Measurements from ENCODE around the gene LARGE2. TPM values are rescaled to one million over a fixed set of nuclear protein-coding genes. Genes with fewer than 3 reads are reported as not detected.

The LARGE2 gene
- total RNA-seq, 1 experiment from 2014 or later = 30.1 TPM

DNA sequence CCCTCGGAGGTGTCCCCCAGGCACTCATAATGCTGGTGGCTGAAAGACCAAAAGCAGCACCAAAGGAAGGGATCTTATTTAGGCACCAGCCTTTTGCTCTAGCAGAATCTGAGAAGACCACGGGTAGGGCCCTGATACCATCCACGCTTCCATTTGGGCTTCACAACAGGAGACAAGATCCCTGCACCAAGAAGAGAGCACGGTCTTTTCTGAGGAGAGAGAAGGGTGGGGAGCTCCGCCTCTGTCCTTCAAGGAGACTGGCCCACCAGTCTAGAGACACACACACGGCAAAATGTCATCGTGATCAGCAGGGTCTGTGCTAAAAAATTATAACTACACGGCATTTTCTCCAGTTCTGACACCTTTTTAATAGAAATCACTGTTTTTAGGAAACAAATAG lies 9.8 kb downstream of the LARGE2 start:
- TF ChIP-seq, protein P1, sequence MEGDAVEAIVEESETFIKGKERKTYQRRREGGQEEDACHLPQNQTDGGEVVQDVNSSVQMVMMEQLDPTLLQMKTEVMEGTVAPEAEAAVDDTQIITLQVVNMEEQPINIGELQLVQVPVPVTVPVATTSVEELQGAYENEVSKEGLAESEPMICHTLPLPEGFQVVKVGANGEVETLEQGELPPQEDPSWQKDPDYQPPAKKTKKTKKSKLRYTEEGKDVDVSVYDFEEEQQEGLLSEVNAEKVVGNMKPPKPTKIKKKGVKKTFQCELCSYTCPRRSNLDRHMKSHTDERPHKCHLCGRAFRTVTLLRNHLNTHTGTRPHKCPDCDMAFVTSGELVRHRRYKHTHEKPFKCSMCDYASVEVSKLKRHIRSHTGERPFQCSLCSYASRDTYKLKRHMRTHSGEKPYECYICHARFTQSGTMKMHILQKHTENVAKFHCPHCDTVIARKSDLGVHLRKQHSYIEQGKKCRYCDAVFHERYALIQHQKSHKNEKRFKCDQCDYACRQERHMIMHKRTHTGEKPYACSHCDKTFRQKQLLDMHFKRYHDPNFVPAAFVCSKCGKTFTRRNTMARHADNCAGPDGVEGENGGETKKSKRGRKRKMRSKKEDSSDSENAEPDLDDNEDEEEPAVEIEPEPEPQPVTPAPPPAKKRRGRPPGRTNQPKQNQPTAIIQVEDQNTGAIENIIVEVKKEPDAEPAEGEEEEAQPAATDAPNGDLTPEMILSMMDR (IDR thresholded peaks at IDR 0.05; ENCODE audit: unreplicated experiment) = no peak
- Mint-ChIP-seq H3K36me3 (ENCODE audit: insufficient read depth, unreplicated experiment) (peaks cover 21% of the 10 kb centered on the region), H3K4me3 (ENCODE audit: low read depth, unreplicated experiment) (no peak overlapping the region), H3K4me1 (ENCODE audit: low read depth, unreplicated experiment) (peaks cover 11% of the 10 kb centered on the region), H3K9me3 (ENCODE audit: low read depth, unreplicated experiment) (no peaks in the 10 kb centered on the region), H3K27me3 (ENCODE audit: unreplicated experiment) (no peaks in the 10 kb centered on the region), H3K27ac (ENCODE audit: unreplicated experiment) (no peak overlapping the region)
- CTCF ChIA-PET = no interaction called here
- no TSS peak for BruUV-seq (replicated peaks)
- no peak for DNase-seq
- intact Hi-C loops (cut with micrococcal nuclease; ENCODE audit: unreplicated experiment) = no loop called here

DNA sequence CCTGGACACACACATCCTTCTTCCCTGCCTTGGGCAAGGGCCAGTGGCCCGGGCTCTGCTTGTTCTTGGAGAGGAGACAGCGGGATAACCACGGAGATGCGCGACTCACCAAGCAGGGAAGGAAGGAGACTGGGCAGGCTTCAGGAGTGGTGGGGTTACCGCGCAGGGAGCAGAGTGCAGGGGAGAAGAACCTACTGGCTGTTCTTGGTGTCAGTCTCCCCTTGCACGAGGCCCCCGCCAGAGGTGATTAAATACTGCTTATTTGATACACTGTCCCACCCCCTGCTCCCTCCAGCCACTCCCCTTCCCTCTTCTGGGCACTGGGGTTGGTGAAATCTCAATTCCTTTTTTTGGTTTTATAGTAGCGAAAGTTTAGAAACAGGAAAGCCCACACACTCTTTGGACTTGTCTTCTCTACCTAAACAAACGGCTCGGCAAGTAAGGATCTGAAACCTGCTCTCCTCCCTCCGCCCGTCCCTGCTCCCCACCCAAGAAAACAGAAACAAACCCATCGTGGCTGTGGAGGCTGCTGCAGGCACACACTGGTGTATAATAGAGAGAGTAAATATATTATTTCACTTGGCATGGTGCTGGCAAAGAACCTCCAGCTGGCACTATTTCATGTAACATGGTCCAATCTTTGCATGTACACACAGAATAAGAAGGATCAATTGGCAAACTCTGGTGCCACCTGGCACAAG lies 10.8 kb downstream of the LARGE2 start:
- Mint-ChIP-seq H3K27me3 (ENCODE audit: unreplicated experiment) (no peaks in the 10 kb centered on the region), H3K4me3 (ENCODE audit: low read depth, unreplicated experiment) (no peak overlapping the region), H3K27ac (ENCODE audit: unreplicated experiment) (no peak overlapping the region), H3K4me1 (ENCODE audit: low read depth, unreplicated experiment) (peaks cover 11% of the 10 kb centered on the region), H3K9me3 (ENCODE audit: low read depth, unreplicated experiment) (no peaks in the 10 kb centered on the region), H3K36me3 (ENCODE audit: insufficient read depth, unreplicated experiment) (peaks cover 21% of the 10 kb centered on the region)
- DNase-seq = no peak
- BruUV-seq (replicated peaks) = no TSS peak
- CTCF ChIA-PET = interaction anchor here (0.6 kb wide), 1 partner anchor 80 kb away, joined by 3 read pairs; no protein-coding TSS in a partner anchor
- intact Hi-C loops (cut with micrococcal nuclease; ENCODE audit: unreplicated experiment) = no loop called here
- TF ChIP-seq, protein P1 (IDR thresholded peaks at IDR 0.05; ENCODE audit: unreplicated experiment) = no peak

DNA sequence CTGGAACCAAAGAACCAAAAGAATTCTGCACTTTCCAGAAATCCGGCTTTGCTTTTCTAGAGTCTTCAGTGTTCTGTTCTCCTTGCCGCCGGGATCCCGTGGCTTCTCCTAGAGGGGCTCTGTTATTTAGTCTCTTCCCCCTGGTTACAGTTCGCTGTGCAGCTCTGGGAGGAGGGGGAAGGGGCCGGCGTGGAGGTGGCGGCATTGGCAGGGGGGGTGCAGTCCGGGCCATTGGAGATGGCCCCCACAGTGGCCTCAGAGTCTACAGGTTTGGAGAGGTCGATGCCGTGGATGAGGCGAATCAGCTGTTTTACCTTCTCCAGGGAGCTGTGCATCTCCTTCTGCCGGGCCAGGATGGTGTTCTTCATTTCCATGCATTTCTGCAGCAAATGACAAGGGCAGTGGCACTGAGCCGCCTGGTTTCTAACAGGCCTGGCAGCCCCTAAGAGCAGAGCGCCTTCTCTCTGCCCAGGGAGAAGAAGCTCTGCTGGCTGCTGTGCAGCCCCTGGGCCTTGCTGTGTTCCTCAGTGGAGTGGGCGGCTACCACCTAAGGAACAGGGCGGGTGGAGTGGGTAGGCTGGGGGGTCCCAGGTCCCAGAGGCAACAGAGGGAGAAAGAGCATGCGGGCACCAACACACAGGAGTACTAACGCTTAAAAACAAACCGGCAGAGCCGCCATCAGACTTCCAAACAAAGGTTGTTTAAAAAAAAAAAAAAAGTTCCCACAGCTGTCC lies 11.6 kb downstream of the LARGE2 start:
- Mint-ChIP-seq H3K27me3 (ENCODE audit: unreplicated experiment) (no peaks in the 10 kb centered on the region), H3K36me3 (ENCODE audit: insufficient read depth, unreplicated experiment) (peaks cover 15% of the 10 kb centered on the region), H3K4me1 (ENCODE audit: low read depth, unreplicated experiment) (peaks cover 11% of the 10 kb centered on the region), H3K4me3 (ENCODE audit: low read depth, unreplicated experiment) (no peak overlapping the region), H3K9me3 (ENCODE audit: low read depth, unreplicated experiment) (no peaks in the 10 kb centered on the region), H3K27ac (ENCODE audit: unreplicated experiment) (no peak overlapping the region)
- no peak for DNase-seq
- BruUV-seq (replicated peaks) = no TSS peak
- TF ChIP-seq, protein P1 (IDR thresholded peaks at IDR 0.05; ENCODE audit: unreplicated experiment) = no peak
- intact Hi-C loops (cut with micrococcal nuclease; ENCODE audit: unreplicated experiment) = no loop called here
- CTCF ChIA-PET = interaction anchor here (0.6 kb wide), 1 partner anchor 80 kb away, joined by 3 read pairs; no protein-coding TSS in a partner anchor

- TF ChIP-seq, protein P1 (IDR thresholded peaks at IDR 0.05; ENCODE audit: unreplicated experiment) = no peak
- H3K27ac Mint-ChIP-seq (ENCODE audit: unreplicated experiment) = no peak overlapping the region
- CTCF ChIA-PET = no interaction called here
- intact Hi-C loops (cut with micrococcal nuclease; ENCODE audit: unreplicated experiment) = no loop called here
- no peaks in the 10 kb centered on the region for H3K9me3 Mint-ChIP-seq (ENCODE audit: low read depth, unreplicated experiment)
- peaks cover 14% of the 10 kb centered on the region for H3K36me3 Mint-ChIP-seq (ENCODE audit: insufficient read depth, unreplicated experiment)
- no peaks in the 10 kb centered on the region for H3K27me3 Mint-ChIP-seq (ENCODE audit: unreplicated experiment)
- no TSS peak for BruUV-seq (replicated peaks)
- H3K4me1 Mint-ChIP-seq (ENCODE audit: low read depth, unreplicated experiment) = peaks cover 8% of the 10 kb centered on the region
- no peak overlapping the region for H3K4me3 Mint-ChIP-seq (ENCODE audit: low read depth, unreplicated experiment)
- DNase-seq = no peak
These were observed 12.3 kb downstream of the LARGE2 start for GRCh38 chr11:45934580-45935318.
